DOHH2 (cell line): ENCODE data around the gene KLRG1.

ENCODE experiments used
- H3F3A ChIP-seq: fragments of 200-600 bp; sonication (generic), shearing (Covaris generic); 2 replicates; pipeline ENCODE4 v1.6.0; 2016; ENCODE audit warnings: antibody characterized with exemption, mild to moderate bottlenecking; ENCODE audit not compliant: control insufficient read depth, insufficient read depth
- H3K27ac ChIP-seq: fragments of 200-600 bp; sonication (generic); 2 replicates; pipeline ENCODE4 v1.5.1; 2014; ENCODE audit warnings: low read depth, mild to moderate bottlenecking, low read length, moderate library complexity
- H3K27me3 ChIP-seq: fragments of 200-600 bp; sonication (generic); 2 replicates; pipeline ENCODE4 v1.6.1; 2014; ENCODE audit warnings: mild to moderate bottlenecking, low read length, mixed read lengths; ENCODE audit not compliant: control insufficient read depth
- H3K36me3 ChIP-seq: fragments of 200-600 bp; sonication (generic); 2 replicates; pipeline ENCODE4 v1.6.1; 2014; ENCODE audit warnings: mild to moderate bottlenecking, low read length, moderate library complexity, mixed read lengths; ENCODE audit not compliant: control insufficient read depth
- H3K4me1 ChIP-seq: fragments of 200-600 bp; sonication (generic); 2 replicates; pipeline ENCODE4 v1.6.1; 2014; ENCODE audit warnings: mild to moderate bottlenecking, low read length, mixed read lengths; ENCODE audit not compliant: control insufficient read depth
- H3K4me2 ChIP-seq: fragments of 200-600 bp; sonication (generic); 2 replicates; pipeline ENCODE4 v1.6.0; 2014; ENCODE audit warnings: mild to moderate bottlenecking, low read length, moderate library complexity
- H3K4me3 ChIP-seq: fragments of 200-600 bp; sonication (generic); 2 replicates; pipeline ENCODE4 v1.5.1; 2014; ENCODE audit warnings: mild to moderate bottlenecking, low read length, mixed read lengths
- H3K79me2 ChIP-seq: fragments of 200-600 bp; sonication (generic); 2 replicates; pipeline ENCODE4 v1.6.1; 2014; ENCODE audit warnings: mild to moderate bottlenecking, low read length, mixed read lengths; ENCODE audit not compliant: control insufficient read depth
- H3K9me2 ChIP-seq: fragments of 200-600 bp; sonication (generic); replicated peaks from 2 replicates; pipeline ENCODE4 v1.6.1; 2014; ENCODE audit warnings: mild to moderate bottlenecking, low read length, mixed read lengths; ENCODE audit not compliant: control insufficient read depth
- H3K9me3 ChIP-seq: fragments of 200-600 bp; sonication (generic); 2 replicates; pipeline ENCODE4 v1.6.1; 2014; ENCODE audit warnings: antibody characterized with exemption, low read length, mixed read lengths; ENCODE audit not compliant: control insufficient read depth, insufficient read depth
- H4K20me1 ChIP-seq: fragments of 200-600 bp; sonication (generic); 2 replicates; pipeline ENCODE4 v1.6.0; 2014; ENCODE audit warnings: low read depth, mild to moderate bottlenecking, antibody characterized with exemption, low read length, moderate library complexity; ENCODE audit not compliant: control insufficient read depth, insufficient read depth
- CTCF ChIP-seq: fragments of 200-600 bp; sonication (generic); IDR thresholded peaks from one replicate; pipeline ENCODE4 v1.5.1; 2014; ENCODE audit warnings: antibody characterized with exemption, mild to moderate bottlenecking, low read depth, low read length; ENCODE audit not compliant: poor library complexity, severe bottlenecking
- EZH2phosphoT487 ChIP-seq: fragments of 200-600 bp; sonication (generic); IDR thresholded peaks from 2 replicates; pipeline ENCODE4 v1.6.1; 2017; ENCODE audit warnings: borderline replicate concordance, mild to moderate bottlenecking, antibody characterized with exemption, low read length, moderate library complexity, mixed read lengths

The KLRG1 gene

GRCh38 chr12:9043766-9044165 lies 54.4 kb downstream of the KLRG1 start:
- H3K4me3 ChIP-seq: no peak overlapping the region
- H3K4me2 ChIP-seq: no peak overlapping the region
- H3K27ac ChIP-seq: no peak overlapping the region
- H3K9me3 ChIP-seq: no peaks in the 10 kb centered on the region
- no peaks in the 10 kb centered on the region for H3K36me3 ChIP-seq
- H3F3A ChIP-seq: no peaks in the 10 kb centered on the region
- H4K20me1 ChIP-seq: no peaks in the 10 kb centered on the region
- H3K27me3 ChIP-seq: 0 out of 2 replicates have a peak, but pooled peaks cover 3% of the 10 kb centered on the region
- H3K79me2 ChIP-seq: no peaks in the 10 kb centered on the region
- H3K9me2 ChIP-seq: no peaks in the 10 kb centered on the region
- no peak for TF ChIP-seq EZH2phosphoT487
- no peak for TF ChIP-seq CTCF
- no peaks in the 10 kb centered on the region for H3K4me1 ChIP-seq

GRCh38 chr12:9047105-9047504 lies 57.8 kb downstream of the KLRG1 start:
- TF ChIP-seq EZH2phosphoT487 (no peak), CTCF (no peak)
- Histone ChIP-seq H3K36me3 (no peaks in the 10 kb centered on the region), H3K4me2 (no peak overlapping the region), H3K4me3 (no peak overlapping the region), H4K20me1 (no peaks in the 10 kb centered on the region), H3K79me2 (no peaks in the 10 kb centered on the region), H3K27me3 (0 out of 2 replicates have a peak, but pooled peaks cover 3% of the 10 kb centered on the region), H3K27ac (no peak overlapping the region), H3K9me3 (no peaks in the 10 kb centered on the region), H3K9me2 (no peaks in the 10 kb centered on the region), H3K4me1 (0 out of 2 replicates have a peak, but pooled peaks cover 2% of the 10 kb centered on the region), H3F3A (no peaks in the 10 kb centered on the region)

- Histone ChIP-seq H4K20me1 (no peaks in the 10 kb centered on the region), H3K4me1 (0 out of 2 replicates have a peak, but pooled peaks cover 2% of the 10 kb centered on the region), H3K27me3 (peaks cover 9% of the 10 kb centered on the region; the same call in 1 of the 2 replicates), H3F3A (no peaks in the 10 kb centered on the region), H3K27ac (no peak overlapping the region), H3K9me3 (no peaks in the 10 kb centered on the region), H3K4me3 (no peak overlapping the region), H3K79me2 (no peaks in the 10 kb centered on the region), H3K36me3 (no peaks in the 10 kb centered on the region), H3K4me2 (no peak overlapping the region), H3K9me2 (no peaks in the 10 kb centered on the region)
- no peak for TF ChIP-seq EZH2phosphoT487
- no peak for TF ChIP-seq CTCF
Observed at GRCh38 chr12:9048930-9049329, 59.6 kb downstream of the KLRG1 start.
